ENCODE data around the gene APOB.

Gene APOB

DNA sequence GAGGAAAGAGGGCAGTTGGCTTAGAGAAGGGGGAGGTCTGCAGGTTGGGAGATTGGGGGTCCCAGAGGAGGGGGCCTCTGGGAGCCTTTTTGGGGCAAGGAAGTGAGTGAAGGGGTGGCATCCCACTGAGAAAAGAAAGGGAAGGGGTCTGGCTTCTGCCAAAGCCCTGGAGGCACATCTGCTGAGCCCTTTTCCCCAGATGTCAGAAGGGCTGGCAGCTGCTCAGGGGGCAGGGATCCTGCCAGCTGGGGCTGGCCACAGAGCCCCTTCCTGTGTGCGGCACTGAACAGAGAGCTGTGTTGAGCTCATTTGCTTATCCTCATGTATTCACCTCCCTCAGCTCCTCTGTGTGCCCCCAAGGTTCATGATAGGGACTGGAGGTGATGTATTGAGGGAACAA, 54.5 kb downstream of the APOB start:
- Histone ChIP-seq H3K27me3 (ENCODE audit: control insufficient read depth, insufficient read depth, low read length) (no peaks in the 10 kb centered on the region), H3K4me1 (ENCODE audit: control insufficient read depth, insufficient read depth, low read length) (no peaks in the 10 kb centered on the region), H3K27ac (ENCODE audit: low read length) (no peak overlapping the region), H3K4me3 (ENCODE audit: low read length) (no peak overlapping the region), H3K36me3 (ENCODE audit: control insufficient read depth, insufficient read depth, low read length) (no peaks in the 10 kb centered on the region), H3K9me3 (ENCODE audit: control insufficient read depth, insufficient read depth, low read length) (no peaks in the 10 kb centered on the region)
- no CpG with 5 or more reads among the region's 1 CpG for WGBS (ENCODE audit: insufficient coverage, insufficient read length)
- DNase-seq (ENCODE audit: low read depth, low spot score): no peak

- no peaks in the 10 kb centered on the region for H3K27me3 ChIP-seq (ENCODE audit: control insufficient read depth, insufficient read depth, low read length)
- WGBS (ENCODE audit: insufficient coverage, insufficient read length): no CpG with 5 or more reads among the region's 4 CpGs
- H3K27ac ChIP-seq (ENCODE audit: low read length): no peak overlapping the region
- no peak overlapping the region for H3K4me3 ChIP-seq (ENCODE audit: low read length)
- DNase-seq (ENCODE audit: low read depth, low spot score): no peak
- no peaks in the 10 kb centered on the region for H3K4me1 ChIP-seq (ENCODE audit: control insufficient read depth, insufficient read depth, low read length)
- no peaks in the 10 kb centered on the region for H3K36me3 ChIP-seq (ENCODE audit: control insufficient read depth, insufficient read depth, low read length)
- no peaks in the 10 kb centered on the region for H3K9me3 ChIP-seq (ENCODE audit: control insufficient read depth, insufficient read depth, low read length)
Measured at GRCh38 chr2:20988905-20989304, 55.0 kb downstream of the APOB start.

DNA sequence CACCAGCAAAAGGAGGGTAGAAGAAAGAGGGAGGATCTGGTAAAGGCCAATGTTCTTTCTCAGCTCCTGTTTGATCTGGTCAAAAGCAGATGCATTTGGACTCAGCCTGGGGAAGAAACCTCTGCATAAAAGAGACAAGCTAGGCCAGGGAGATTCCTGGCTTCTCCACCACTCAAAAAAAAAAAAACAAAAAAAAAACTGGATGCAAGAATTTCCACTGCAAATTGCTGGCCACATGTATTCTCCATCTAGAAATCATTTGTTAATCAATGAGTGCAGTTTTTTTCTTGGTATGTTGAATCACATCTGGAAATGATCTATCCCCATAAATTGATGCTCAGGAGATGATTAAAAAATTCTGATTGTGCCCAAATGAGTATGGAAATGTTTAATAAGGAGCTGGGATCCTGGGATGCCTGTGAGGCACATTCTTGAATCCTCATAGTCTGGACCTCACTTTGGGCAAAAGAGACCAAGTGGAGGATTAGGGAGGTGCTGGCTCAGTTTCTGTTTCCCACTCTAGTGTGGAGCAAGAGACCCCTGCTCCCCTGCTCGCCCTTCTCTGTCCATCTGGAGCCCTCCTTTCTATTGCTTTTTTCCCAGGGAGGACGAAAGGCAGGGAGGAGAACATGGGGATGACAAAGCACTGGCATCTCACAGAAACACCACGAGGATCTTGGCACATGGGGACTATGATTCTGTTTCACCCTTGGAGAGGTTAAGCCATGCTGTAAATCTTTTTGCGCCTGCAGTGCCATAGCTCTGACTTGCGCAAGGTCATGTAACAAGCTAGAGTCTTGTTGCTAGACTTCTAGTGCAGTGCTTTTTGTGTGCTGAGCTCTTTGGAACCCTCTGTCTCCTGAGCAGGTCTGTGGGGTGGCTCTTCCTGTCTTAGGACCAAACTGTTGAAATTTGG, 57.6 kb downstream of the APOB start:
- no peaks in the 10 kb centered on the region for H3K36me3 ChIP-seq (ENCODE audit: control insufficient read depth, insufficient read depth, low read length)
- no peaks in the 10 kb centered on the region for H3K27me3 ChIP-seq (ENCODE audit: control insufficient read depth, insufficient read depth, low read length)
- H3K4me1 ChIP-seq (ENCODE audit: control insufficient read depth, insufficient read depth, low read length): no peaks in the 10 kb centered on the region
- no peak overlapping the region for H3K27ac ChIP-seq (ENCODE audit: low read length)
- no peak for DNase-seq (ENCODE audit: low read depth, low spot score)
- no peak overlapping the region for H3K4me3 ChIP-seq (ENCODE audit: low read length)
- no CpG with 5 or more reads among the region's 5 CpGs for WGBS (ENCODE audit: insufficient coverage, insufficient read length)
- H3K9me3 ChIP-seq (ENCODE audit: control insufficient read depth, insufficient read depth, low read length): no peaks in the 10 kb centered on the region

- Histone ChIP-seq H3K27me3 (ENCODE audit: control insufficient read depth, insufficient read depth, low read length) (no peaks in the 10 kb centered on the region), H3K4me1 (ENCODE audit: control insufficient read depth, insufficient read depth, low read length) (no peaks in the 10 kb centered on the region), H3K36me3 (ENCODE audit: control insufficient read depth, insufficient read depth, low read length) (no peaks in the 10 kb centered on the region), H3K4me3 (ENCODE audit: low read length) (no peak overlapping the region), H3K9me3 (ENCODE audit: control insufficient read depth, insufficient read depth, low read length) (no peaks in the 10 kb centered on the region), H3K27ac (ENCODE audit: low read length) (no peak overlapping the region)
- DNase-seq (ENCODE audit: low read depth, low spot score): no peak
- no CpG with 5 or more reads among the region's 5 CpGs for WGBS (ENCODE audit: insufficient coverage, insufficient read length)
Measured at GRCh38 chr2:20985062-20985461, 58.8 kb downstream of the APOB start.

DNA sequence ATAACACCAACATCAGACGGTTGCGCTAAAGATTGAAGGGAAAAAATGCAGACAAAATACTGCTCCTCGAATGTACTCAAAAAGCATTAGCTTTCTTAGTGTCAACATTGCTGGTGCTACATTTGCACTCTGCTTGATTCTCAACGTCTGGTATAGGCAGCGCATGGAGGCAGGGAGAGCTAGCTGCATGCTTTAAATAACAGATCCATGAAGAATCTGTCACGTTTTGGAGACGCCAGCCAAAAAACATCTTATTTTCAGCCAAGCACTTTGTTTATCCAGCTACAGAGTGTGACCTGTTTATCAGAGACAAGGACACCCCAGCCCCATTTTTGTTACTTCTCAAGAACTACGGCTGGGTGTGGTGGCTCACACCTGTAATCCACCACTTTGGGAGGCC, 59.5 kb downstream of the APOB start:
- H3K27me3 ChIP-seq (ENCODE audit: control insufficient read depth, insufficient read depth, low read length): no peaks in the 10 kb centered on the region
- DNase-seq (ENCODE audit: low read depth, low spot score): no peak
- no peaks in the 10 kb centered on the region for H3K36me3 ChIP-seq (ENCODE audit: control insufficient read depth, insufficient read depth, low read length)
- WGBS (ENCODE audit: insufficient coverage, insufficient read length): no CpG with 5 or more reads among the region's 8 CpGs
- H3K4me3 ChIP-seq (ENCODE audit: low read length): no peak overlapping the region
- H3K27ac ChIP-seq (ENCODE audit: low read length): no peak overlapping the region
- H3K4me1 ChIP-seq (ENCODE audit: control insufficient read depth, insufficient read depth, low read length): no peaks in the 10 kb centered on the region
- H3K9me3 ChIP-seq (ENCODE audit: control insufficient read depth, insufficient read depth, low read length): no peaks in the 10 kb centered on the region

DNA sequence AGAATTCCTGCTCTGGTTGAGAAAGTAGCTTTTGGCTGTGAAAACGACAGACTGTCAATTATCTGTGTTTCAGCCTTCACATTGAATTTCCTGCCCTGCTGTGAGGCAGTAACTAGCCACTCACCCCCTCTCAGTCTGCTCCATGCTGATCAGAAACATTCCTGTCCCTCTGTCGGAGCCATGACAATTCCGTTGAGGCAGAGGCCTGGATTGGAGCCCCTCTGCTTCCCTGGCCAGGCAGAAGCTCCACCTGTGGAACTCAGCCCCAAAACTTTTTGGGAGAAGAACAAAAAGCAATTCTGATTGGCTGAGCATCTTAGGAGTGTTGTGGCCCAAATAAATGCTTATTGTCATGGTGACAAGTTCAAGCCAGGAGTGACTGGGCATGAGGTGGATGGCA, 60.0 kb downstream of the APOB start:
- Histone ChIP-seq H3K27me3 (ENCODE audit: control insufficient read depth, insufficient read depth, low read length) (no peaks in the 10 kb centered on the region), H3K4me1 (ENCODE audit: control insufficient read depth, insufficient read depth, low read length) (no peaks in the 10 kb centered on the region), H3K36me3 (ENCODE audit: control insufficient read depth, insufficient read depth, low read length) (no peaks in the 10 kb centered on the region), H3K9me3 (ENCODE audit: control insufficient read depth, insufficient read depth, low read length) (no peaks in the 10 kb centered on the region), H3K27ac (ENCODE audit: low read length) (no peak overlapping the region), H3K4me3 (ENCODE audit: low read length) (no peak overlapping the region)
- no CpG with 5 or more reads among the region's 3 CpGs for WGBS (ENCODE audit: insufficient coverage, insufficient read length)
- DNase-seq (ENCODE audit: low read depth, low spot score): no peak

DNA sequence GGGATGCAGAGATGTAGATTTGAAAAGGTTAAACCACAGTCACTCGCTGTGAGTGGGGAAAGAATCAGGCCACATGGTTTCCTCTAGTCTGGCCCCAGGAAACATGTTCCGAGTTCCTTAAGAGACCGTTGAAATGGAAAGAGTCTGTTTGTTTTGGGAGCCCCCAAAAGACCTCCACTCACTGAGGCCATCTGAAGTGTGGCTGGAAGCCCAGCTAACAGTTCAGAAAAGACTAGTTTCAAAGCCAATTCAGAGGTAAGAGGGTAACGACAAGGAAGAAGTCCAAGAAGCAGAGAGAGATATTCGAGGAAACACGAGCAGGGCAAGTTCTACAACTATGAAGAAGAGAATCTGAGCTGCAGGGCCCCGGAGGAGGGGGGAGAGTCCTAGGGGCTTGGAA, 61.0 kb downstream of the APOB start:
- WGBS (ENCODE audit: insufficient coverage, insufficient read length): no CpG with 5 or more reads among the region's 7 CpGs
- Histone ChIP-seq H3K36me3 (ENCODE audit: control insufficient read depth, insufficient read depth, low read length) (no peaks in the 10 kb centered on the region), H3K27me3 (ENCODE audit: control insufficient read depth, insufficient read depth, low read length) (no peaks in the 10 kb centered on the region), H3K4me3 (ENCODE audit: low read length) (no peak overlapping the region), H3K4me1 (ENCODE audit: control insufficient read depth, insufficient read depth, low read length) (no peaks in the 10 kb centered on the region), H3K9me3 (ENCODE audit: control insufficient read depth, insufficient read depth, low read length) (no peaks in the 10 kb centered on the region), H3K27ac (ENCODE audit: low read length) (no peak overlapping the region)
- DNase-seq (ENCODE audit: low read depth, low spot score): no peak

DNA sequence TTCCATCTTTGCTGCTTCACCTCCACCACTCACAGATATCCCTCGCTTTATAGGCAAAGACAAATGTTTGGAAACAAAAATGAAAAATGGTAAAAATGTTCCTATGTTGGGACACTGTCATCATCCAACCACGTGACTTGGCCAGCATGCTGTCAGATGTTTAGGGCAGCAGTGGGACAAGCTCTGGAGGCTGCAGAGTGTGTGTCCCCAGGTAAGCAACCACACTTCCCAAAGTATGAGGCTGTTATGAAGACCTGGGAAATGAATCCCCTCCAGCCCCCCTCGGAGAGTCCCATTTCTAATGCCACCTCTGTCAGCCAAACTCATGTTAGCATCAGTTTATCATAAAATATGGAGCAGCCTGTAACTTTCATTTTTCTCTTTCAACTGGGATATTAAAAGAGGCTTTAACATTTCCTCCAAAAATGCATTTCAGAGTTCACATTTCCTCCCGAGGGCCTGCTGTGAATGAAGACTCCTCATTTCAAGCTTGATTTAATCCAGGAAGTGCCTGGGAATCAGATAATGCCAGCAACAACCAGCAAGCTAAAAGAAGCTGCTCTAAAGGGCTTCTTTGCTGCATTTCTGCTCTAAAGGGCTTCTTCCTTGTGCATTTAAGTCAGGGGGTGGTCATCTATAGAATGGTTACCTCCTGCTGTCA, 66.2 kb downstream of the APOB start:
- WGBS (ENCODE audit: insufficient coverage, insufficient read length): no CpG with 5 or more reads among the region's 4 CpGs
- Histone ChIP-seq H3K9me3 (ENCODE audit: control insufficient read depth, insufficient read depth, low read length) (no peaks in the 10 kb centered on the region), H3K27me3 (ENCODE audit: control insufficient read depth, insufficient read depth, low read length) (no peaks in the 10 kb centered on the region), H3K4me3 (ENCODE audit: low read length) (no peak overlapping the region), H3K4me1 (ENCODE audit: control insufficient read depth, insufficient read depth, low read length) (no peaks in the 10 kb centered on the region), H3K36me3 (ENCODE audit: control insufficient read depth, insufficient read depth, low read length) (no peaks in the 10 kb centered on the region), H3K27ac (ENCODE audit: low read length) (no peak overlapping the region)
- DNase-seq (ENCODE audit: low read depth, low spot score): no peak

DNA sequence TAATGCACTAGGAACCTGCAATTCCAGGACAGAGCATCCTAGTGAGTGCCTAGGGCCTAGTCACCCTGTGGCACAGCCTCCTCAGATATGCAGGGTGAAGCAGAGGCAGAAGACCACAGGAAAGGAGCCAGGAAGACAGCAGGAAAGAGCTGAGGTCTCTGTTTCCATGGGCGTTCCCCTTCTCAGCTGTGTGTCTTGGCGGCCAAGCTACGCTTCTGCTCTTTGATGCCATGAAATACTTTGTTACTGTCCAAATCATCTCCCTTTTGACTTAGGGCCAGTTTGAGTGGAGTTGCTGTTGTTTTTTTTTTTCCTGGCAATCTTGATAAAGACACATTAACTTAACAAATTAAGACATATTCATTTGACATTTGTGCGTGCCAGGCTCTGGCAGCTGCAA, 67.3 kb downstream of the APOB start:
- no peaks in the 10 kb centered on the region for H3K27me3 ChIP-seq (ENCODE audit: control insufficient read depth, insufficient read depth, low read length)
- H3K9me3 ChIP-seq (ENCODE audit: control insufficient read depth, insufficient read depth, low read length): no peaks in the 10 kb centered on the region
- no peaks in the 10 kb centered on the region for H3K4me1 ChIP-seq (ENCODE audit: control insufficient read depth, insufficient read depth, low read length)
- no CpG with 5 or more reads among the region's 4 CpGs for WGBS (ENCODE audit: insufficient coverage, insufficient read length)
- no peak for DNase-seq (ENCODE audit: low read depth, low spot score)
- H3K27ac ChIP-seq (ENCODE audit: low read length): no peak overlapping the region
- H3K36me3 ChIP-seq (ENCODE audit: control insufficient read depth, insufficient read depth, low read length): no peaks in the 10 kb centered on the region
- no peak overlapping the region for H3K4me3 ChIP-seq (ENCODE audit: low read length)

GRCh38 chr2:20972792-20973565, 70.9 kb downstream of the APOB start:
- no CpG with 5 or more reads among the region's 2 CpGs for WGBS (ENCODE audit: insufficient coverage, insufficient read length)
- no peaks in the 10 kb centered on the region for H3K4me1 ChIP-seq (ENCODE audit: control insufficient read depth, insufficient read depth, low read length)
- no peaks in the 10 kb centered on the region for H3K27me3 ChIP-seq (ENCODE audit: control insufficient read depth, insufficient read depth, low read length)
- no peak overlapping the region for H3K4me3 ChIP-seq (ENCODE audit: low read length)
- no peaks in the 10 kb centered on the region for H3K9me3 ChIP-seq (ENCODE audit: control insufficient read depth, insufficient read depth, low read length)
- no peaks in the 10 kb centered on the region for H3K36me3 ChIP-seq (ENCODE audit: control insufficient read depth, insufficient read depth, low read length)
- no peak overlapping the region for H3K27ac ChIP-seq (ENCODE audit: low read length)
- DNase-seq (ENCODE audit: low read depth, low spot score): no peak

All from iPS DF 6.9 (cell line).